COLO668 (cell line): Measurements from ENCODE around the gene PLXDC1.
"Not testable (repeated sequence)": the region's sequence is repeated elsewhere in the genome, so short reads cannot be mapped to it uniquely, and the experiment has no call there.

Source experiments
- DNase-seq: peaks from one replicate; lab custom pipeline; 2025; ENCODE audit not compliant: unreplicated experiment; lab: John Stamatoyannopoulos, UW

PLXDC1 gene

DNA sequence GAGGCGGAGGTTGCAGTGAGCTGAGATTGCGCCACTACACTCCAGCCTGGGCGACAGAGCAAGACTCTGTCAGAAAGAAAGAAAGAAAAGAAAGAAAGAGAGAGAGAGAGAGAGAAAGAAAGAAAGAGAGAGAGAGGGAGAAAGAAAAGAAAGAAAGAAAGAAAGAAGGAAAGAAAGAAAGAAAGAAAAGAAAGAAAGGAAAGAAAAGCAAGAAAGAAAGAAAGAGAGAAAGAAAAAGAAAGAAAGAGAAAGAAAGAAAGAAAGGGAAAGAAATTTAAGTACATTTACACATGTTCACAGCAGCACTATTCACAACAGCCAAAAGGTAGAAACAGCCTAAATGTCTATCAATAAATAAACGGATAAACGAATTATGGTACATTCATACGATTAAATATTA, 21.9 kb downstream of the PLXDC1 start:
- DNase-seq = not testable (repeated sequence)

DNA sequence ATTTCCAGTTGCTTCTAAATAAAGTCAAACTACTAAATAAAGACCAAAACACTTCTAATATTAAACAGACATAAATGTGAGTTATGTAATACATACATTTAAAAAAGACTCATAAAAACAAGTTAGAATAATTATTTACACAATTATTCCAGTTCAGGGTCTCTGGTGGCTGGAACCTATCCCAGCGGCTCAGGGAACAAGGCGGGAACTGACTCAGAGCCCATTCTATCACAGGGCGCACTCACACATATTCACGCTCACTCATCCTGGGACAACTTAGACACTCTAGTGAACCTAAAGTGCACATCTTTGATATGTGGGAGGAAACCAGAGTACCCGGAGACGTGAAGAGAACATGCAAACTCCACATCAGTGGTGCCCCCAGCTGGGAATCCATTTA, 25.0 kb downstream of the PLXDC1 start:
- no peak for DNase-seq

DNA sequence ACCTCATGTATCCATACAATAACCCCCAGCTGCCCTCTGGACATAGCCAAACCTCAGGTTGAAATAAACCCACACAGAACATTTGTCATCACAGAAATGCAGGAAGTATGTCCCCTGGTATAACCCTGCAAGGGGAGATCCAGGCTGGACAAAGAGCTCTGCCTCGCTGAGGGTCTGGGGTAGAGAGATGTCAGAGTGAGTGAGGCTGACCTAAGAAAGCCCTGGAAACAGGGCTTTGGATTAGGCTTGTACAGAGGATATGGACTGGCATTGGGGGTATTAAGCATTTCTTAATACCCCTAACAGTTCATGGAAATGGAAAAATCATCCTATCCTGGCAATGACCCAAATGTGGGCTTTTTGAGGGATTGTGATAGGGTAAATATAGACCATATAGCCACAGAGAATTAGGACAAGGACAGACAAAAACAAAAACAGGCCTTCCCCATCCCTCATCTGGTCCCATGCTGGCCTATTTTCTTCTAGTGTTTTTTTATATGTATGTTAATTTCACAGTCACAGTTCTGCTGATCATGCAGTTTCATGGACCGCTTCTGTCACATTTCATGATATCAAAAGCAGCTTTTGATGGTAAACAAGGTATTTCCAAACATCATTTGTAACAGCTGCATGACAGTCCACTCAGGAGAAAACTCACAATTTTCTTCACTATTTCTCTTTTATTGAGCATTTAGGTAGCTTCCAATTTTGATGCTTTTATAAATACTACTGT, 26.1 kb downstream of the PLXDC1 start:
- DNase-seq = no peak

GRCh38 chr17:39123627-39124026, 27.8 kb downstream of the PLXDC1 start:
- no peak for DNase-seq

DNA sequence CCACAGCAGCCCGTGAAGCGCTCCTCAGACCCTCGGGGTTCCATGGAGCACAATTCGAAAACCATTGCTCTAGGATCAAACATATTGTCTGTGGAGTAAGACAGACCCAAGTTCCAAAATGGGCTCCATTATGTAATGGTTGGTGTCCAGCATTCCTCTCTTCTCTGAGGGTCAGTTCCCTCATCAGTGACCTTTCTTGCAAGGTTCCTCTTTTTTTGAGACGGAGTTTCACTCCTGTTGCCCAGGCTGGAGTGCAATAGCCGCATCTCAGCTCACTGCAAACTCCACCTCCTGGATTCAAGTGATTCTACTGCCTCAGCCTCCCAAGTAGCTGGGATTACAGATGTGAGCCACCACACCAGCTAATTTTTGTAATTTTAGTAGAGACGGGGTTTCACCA, 28.4 kb downstream of the PLXDC1 start:
- DNase-seq = no peak

GRCh38 chr17:39121919-39122318, 29.5 kb downstream of the PLXDC1 start:
- DNase-seq = not testable (repeated sequence)

DNA sequence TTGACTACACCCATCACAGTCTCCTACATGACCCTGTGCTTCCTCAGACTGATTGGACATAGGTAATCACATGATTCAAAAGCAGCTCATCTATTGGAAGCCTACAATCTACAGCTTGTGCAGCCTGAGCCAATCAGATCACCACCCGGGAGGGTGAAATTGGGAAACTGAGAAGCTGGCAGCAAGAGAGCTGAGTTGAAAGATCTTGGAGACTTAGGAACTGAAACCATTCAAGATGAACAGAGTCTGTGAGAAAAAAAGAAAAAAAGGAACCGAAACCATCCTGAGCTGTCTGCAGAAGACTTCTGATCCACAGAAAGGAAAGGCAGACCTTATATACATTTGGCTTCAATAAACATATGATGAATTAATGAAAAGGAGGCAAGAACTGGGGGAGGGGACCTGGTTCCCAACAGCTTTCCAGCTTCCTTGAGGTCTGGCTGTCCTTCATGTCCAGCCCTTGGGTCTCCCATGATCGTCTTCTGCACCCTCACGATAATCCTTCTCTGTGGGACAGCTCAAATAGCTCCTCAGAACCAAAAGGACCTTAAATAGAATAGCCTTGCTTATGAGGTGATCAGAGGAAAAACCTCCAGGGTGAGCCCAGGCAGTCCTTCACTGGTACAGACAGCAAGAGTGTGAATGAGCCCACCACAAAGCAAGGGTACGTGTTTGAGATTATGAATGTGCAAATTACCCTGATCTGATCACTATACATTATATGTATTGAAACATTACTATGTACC, 32.6 kb downstream of the PLXDC1 start:
- DNase-seq = no peak

- no peak for DNase-seq
Measured at GRCh38 chr17:39116224-39116623, 35.2 kb downstream of the PLXDC1 start.

- no peak for DNase-seq
Measured at GRCh38 chr17:39115135-39115534, 36.3 kb downstream of the PLXDC1 start.

DNA sequence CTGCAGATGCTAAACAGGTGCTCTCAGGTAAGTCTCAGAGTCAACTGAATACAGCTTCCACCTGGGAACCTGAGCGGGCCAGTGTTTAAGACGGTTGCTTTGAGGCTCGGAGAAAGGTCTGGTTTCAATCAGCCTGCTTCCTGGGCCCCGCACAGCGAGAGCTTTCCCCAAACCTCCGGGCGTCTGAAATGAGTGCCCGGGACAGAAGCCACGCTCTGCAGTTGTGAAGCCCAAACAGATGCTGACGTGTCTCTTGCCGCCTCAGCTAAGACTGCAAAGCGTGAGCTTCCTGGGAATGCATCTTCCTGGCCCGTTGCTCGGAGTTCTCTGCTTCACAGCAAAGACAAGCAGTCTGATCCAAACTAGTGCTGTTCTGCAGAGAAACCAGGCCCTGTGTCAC, 36.7 kb downstream of the PLXDC1 start:
- no peak for DNase-seq

DNA sequence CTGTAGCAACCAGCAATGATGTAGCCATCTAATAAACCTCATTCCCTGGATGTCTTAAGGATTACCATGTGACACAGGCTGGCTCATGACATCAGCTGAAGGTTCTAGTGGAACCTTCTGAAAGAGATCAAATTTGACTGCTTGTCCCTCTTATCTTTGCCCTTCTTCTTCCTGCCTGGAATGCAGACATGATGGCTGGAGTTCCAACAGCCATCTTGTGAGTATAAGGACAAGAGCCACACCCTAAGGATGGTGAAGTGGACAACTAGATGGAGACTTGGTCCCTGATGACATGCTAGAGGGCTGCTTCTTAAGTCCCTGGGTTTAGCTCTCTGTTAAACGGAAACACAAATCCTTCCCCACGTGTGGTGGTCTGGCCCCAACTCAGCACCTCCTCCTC, 37.6 kb downstream of the PLXDC1 start:
- DNase-seq = no peak

DNA sequence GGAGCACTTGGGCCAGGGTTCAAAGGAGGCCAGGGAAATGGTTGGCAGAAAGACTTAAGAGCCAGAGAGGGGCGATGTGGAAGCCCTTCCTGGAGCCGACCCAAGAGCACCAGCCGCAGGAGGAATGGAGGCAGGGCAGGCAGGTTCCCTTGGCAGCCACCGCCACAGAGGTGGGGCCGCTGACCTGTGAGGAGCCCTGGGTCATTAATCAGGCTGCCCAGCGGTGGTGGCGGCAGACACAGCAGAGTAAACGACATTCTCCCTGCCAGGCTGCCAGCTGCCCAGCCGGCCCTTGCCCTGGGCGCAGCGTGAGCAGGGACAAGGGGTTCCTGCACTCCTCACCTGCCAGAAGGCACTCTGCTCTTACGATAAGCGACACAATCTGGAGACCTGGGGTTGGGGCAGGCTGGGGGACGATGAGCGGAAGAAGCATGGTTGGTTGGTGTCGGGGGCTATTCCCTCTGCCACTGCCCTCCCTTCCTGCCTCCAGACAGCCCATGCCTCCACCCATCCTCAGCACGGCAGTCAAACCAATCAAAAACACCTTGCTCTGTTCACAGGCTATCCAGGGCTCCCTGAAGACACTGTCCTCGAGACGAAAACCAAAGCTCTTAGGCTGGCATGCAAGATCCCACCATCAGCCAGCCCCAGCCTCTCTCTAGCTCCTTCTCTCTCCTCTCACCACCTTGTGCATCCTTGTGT, 40.9 kb downstream of the PLXDC1 start:
- DNase-seq = no peak

DNA sequence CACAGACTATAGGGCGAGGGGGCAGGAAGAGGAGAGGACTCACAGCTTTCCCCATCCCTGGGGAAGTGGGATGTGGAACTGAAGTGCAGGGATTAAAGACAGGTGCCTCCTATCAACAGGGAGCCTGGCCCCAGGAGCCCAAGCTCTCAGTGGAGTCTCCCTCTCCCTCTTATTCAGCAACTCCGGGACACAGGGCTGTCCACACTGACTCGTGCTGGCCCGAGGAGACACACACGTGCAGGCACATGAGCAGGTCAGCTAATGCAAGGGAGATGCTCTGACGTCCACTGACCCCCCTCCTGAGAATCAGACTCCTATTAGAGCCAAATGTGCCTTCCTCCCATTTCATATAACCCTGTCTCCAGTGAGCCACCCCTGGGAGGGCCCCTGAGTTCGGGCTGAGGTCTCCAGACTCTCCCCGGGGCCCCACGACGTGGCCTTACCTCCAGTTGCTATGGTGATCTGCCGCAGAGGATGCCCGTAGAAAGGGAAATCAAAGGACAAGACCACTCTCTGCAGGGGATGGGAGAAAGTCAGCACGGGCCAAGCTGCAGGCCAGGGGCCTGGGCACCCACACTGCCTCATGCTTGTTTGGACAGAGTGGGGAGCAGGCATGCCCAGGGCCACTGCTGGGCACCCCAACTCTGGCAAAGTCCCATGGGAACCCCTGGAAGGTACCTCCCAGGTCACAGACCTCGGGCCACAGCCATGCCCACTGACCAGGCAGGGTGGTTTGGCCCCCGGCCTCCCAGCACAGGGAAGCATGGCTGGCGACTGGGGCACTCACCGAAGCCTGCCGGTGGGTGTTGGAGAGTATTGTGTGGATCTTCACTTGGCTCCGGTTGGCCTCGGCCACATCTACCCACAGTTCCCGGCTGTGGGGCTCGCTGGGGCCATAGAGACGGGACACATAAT, 42.7 kb downstream of the PLXDC1 start:
- DNase-seq = no peak

- DNase-seq = no peak
Measured at GRCh38 chr17:39107973-39108372, 43.5 kb downstream of the PLXDC1 start.

- no peak for DNase-seq
Measured at GRCh38 chr17:39107155-39107554, 44.3 kb downstream of the PLXDC1 start.

- no peak for DNase-seq
Measured at GRCh38 chr17:39105705-39106104, 45.7 kb downstream of the PLXDC1 start.

- DNase-seq = no peak
Measured at GRCh38 chr17:39104657-39105056, 46.8 kb downstream of the PLXDC1 start.

DNA sequence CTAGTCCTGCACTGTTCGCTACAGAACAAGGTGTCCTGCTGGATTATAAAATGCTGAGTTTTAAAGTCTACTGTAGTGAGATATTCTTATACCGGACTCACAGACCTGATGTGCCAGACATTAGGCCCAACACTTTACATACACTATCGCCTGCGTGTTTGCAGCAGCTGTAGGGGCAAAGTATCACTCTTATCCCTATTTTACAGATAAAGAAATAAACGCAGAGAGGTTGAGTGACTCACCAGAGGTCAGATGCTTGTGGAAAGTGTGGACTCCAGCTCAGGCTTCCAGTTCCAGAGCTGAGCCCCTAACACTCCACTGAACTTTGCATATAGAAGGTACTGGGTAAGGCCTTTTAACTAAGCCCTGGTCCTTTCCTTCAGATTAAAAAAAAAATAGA, 47.4 kb downstream of the PLXDC1 start:
- no peak for DNase-seq

- no peak for DNase-seq
Measured at GRCh38 chr17:39101091-39101490, 50.3 kb downstream of the PLXDC1 start.

DNA sequence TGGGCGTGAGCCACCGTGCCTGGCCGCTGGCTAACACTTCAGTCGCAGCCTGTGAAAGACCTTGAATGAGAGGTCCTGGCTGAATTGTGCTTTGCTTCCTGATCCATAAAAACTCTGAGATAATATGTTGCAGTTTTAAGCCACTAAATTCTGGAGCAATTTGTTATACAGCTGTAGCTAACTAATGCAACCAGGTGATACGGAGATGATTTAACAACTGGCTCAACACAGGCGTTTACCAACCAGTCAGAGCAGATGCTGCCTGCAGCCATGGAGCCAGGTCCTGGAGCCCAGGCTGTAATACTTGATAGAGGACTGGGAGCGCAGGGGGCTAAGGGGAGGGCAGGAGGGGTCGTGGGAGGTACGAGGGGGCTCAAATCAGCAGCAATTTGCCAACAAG, 50.9 kb downstream of the PLXDC1 start:
- DNase-seq = no peak

DNA sequence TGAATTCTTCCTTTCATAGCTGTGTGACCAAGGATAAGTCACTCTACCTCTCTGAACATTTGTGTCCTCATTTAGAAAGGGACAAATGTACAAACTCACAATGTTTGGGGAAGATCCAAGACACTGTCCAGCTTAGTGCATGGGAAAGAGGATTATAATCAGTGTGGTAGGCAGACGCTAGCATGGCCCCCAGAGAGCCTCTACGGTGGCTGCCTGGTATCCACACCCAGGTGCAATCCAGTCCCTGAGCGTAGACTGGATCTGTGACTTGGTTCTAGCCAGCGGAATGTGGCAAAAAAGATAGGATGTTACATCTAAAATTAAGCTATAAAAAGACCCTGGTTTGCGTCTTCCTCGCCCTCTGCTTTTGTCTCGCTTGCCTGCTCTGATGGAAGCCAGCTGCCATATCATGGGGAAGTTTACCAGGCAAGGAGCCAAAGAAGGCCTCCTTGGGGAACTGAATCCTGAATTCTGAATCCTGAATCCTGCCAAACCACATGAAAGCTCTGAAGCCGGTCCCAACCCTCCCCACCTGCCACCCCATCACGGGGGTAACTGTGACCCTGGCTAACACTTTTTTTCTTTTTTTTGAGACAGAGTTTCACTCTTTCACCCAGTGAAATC, 51.7 kb downstream of the PLXDC1 start:
- DNase-seq = no peak
